Natural killer cell (primary cell): ENCODE data around the gene CLDN19. TPM values are rescaled to one million over a fixed set of nuclear protein-coding genes. Genes with fewer than 3 reads are reported as not detected.
"Not testable (repeated sequence)": the region's sequence is repeated elsewhere in the genome, so short reads cannot be mapped to it uniquely, and the experiment has no call there.

Source experiments
- ATAC-seq, 3 donors: fragments of 150-1000 bp in 2 of 3; fragments of 200-7000 bp in 1 of 3; cut with Tn5 transposase; 1 replicate in 1 of 3; 2 replicates in 2 of 3; pipeline ENCODE4 v1.10.0; 2021; ENCODE audit warnings: mild to moderate bottlenecking in 2 of 3, moderate library complexity in 2 of 3
- DNase-seq, 2 donors: peaks; one replicate each; pipeline versions ENCODE4 v3.0.0 to v3.0.0-alpha.2; 2013 to 2021; ENCODE audit warnings: mixed read lengths in 1 of 2
- H3K27ac ChIP-seq: one replicate; pipeline ENCODE4 v1.5.1; 2013; ENCODE audit warnings: mild to moderate bottlenecking, low read length
- H3K27me3 ChIP-seq: one replicate; pipeline ENCODE4 v1.6.1; 2013; ENCODE audit warnings: low read length; ENCODE audit not compliant: control insufficient read depth, insufficient read depth
- H3K36me3 ChIP-seq: one replicate; pipeline ENCODE4 v1.6.1; 2013; ENCODE audit warnings: low read length; ENCODE audit not compliant: control insufficient read depth, insufficient read depth
- H3K4me1 ChIP-seq: one replicate; pipeline ENCODE4 v1.6.1; 2013; ENCODE audit warnings: low read length; ENCODE audit not compliant: control insufficient read depth, insufficient read depth
- H3K4me3 ChIP-seq: one replicate; pipeline ENCODE4 v1.5.1; 2013; ENCODE audit warnings: low read length
- H3K9me3 ChIP-seq: one replicate; pipeline ENCODE4 v1.6.1; 2013; ENCODE audit warnings: low read length; ENCODE audit not compliant: control insufficient read depth, insufficient read depth
- H3K27ac Mint-ChIP-seq, 2 donors: one replicate each; pipeline ENCODE4 v1.8.0; 2022; ENCODE audit warnings: mild to moderate bottlenecking in 2 of 2, mixed read lengths in 2 of 2, moderate library complexity in 1 of 2
- H3K27me3 Mint-ChIP-seq, 2 donors: one replicate each; pipeline ENCODE4 v1.8.0; 2022; ENCODE audit warnings: low read depth in 2 of 2, mixed read lengths in 2 of 2
- H3K36me3 Mint-ChIP-seq: one replicate; pipeline ENCODE4 v1.8.0; 2022; ENCODE audit warnings: mixed read lengths
- H3K4me1 Mint-ChIP-seq, 2 donors: one replicate each; pipeline ENCODE4 v1.8.0; 2022; ENCODE audit warnings: mixed read lengths in 2 of 2
- H3K4me3 Mint-ChIP-seq: one replicate; pipeline ENCODE4 v1.8.0; 2022; ENCODE audit warnings: mild to moderate bottlenecking, moderate library complexity, mixed read lengths
- H3K9me3 Mint-ChIP-seq, 2 donors: one replicate each; pipeline ENCODE4 v1.8.0; 2022; ENCODE audit warnings: mixed read lengths in 2 of 2
- CTCF ChIP-seq: fragments of 200-600 bp; IDR thresholded peaks from one replicate; pipeline ENCODE4 v1.8.0; 2022; ENCODE audit warnings: antibody characterized with exemption
- WGBS: methylation state at CpG from one replicate; pipeline ENCODE4 v1.1.7; 2013; ENCODE audit warnings: missing lambda C conversion rate; ENCODE audit not compliant: insufficient coverage; 5-methylcytosine and 5-hydroxymethylcytosine counted together
- intact Hi-C: fragments of 100-400 bp; cut with micrococcal nuclease; formaldehyde crosslinking; loops from one replicate; pipeline ENCODE4 v1.14.2; 2022
- total RNA-seq, 4 donors: library from RNA; stranded (reverse); fragments of 120-200 nt in 1 of 4; gene quantifications; one replicate each; pipeline versions ENCODE4 v1.2.3 to v1.2.4, GENCODE V29; 2013 to 2022

Gene CLDN19
- total RNA-seq, 3 donors from 2014 or later (not counting 1 experiment from before 2014, with no cell fraction given): not detected

- DNase-seq (no peak), ATAC-seq (no peak)
- no peaks in the 10 kb centered on the region for H3K4me1 Mint-ChIP-seq
- no peaks in the 10 kb centered on the region for H3K36me3 ChIP-seq
- intact Hi-C loops: no loop called here
- no peak overlapping the region for H3K4me3 Mint-ChIP-seq
- no peak overlapping the region for H3K27ac Mint-ChIP-seq
- TF ChIP-seq CTCF: no peak
- no peaks in the 10 kb centered on the region for H3K9me3 Mint-ChIP-seq
- no peaks in the 10 kb centered on the region for H3K36me3 Mint-ChIP-seq
- no peaks in the 10 kb centered on the region for H3K9me3 ChIP-seq
- H3K27me3 ChIP-seq: no peaks in the 10 kb centered on the region
- H3K4me3 ChIP-seq: no peak overlapping the region
- no peaks in the 10 kb centered on the region for H3K27me3 Mint-ChIP-seq
- H3K27ac ChIP-seq: no peak overlapping the region
- 85% methylated on average over 6 of the region's 6 CpGs for WGBS
- no peaks in the 10 kb centered on the region for H3K4me1 ChIP-seq
These were observed 16.5 kb downstream of the CLDN19 start for GRCh38 chr1:42723511-42723910.

GRCh38 chr1:42722403-42722802 lies 17.6 kb downstream of the CLDN19 start:
- H3K9me3 ChIP-seq, DNase-seq, H3K4me3 Mint-ChIP-seq, H3K36me3 ChIP-seq, H3K27ac Mint-ChIP-seq, ATAC-seq, H3K27me3 ChIP-seq, H3K36me3 Mint-ChIP-seq, H3K4me1 ChIP-seq, H3K27me3 Mint-ChIP-seq, H3K9me3 Mint-ChIP-seq, H3K4me3 ChIP-seq, intact Hi-C loops, H3K4me1 Mint-ChIP-seq, H3K27ac ChIP-seq: not testable (repeated sequence)
- 100% methylated on average over 1 of the region's 2 CpGs for WGBS

GRCh38 chr1:42721926-42722325 lies 18.1 kb downstream of the CLDN19 start:
- Histone ChIP-seq H3K27me3 (no peaks in the 10 kb centered on the region), H3K9me3 (no peaks in the 10 kb centered on the region), H3K36me3 (no peaks in the 10 kb centered on the region), H3K27ac (no peak overlapping the region), H3K4me1 (no peaks in the 10 kb centered on the region), H3K4me3 (no peak overlapping the region)
- ATAC-seq (no peak), DNase-seq (no peak)
- no peak overlapping the region for H3K27ac Mint-ChIP-seq
- no peak overlapping the region for H3K4me3 Mint-ChIP-seq
- H3K27me3 Mint-ChIP-seq: no peaks in the 10 kb centered on the region
- H3K36me3 Mint-ChIP-seq: no peaks in the 10 kb centered on the region
- intact Hi-C loops: no loop called here
- TF ChIP-seq CTCF: no peak
- H3K4me1 Mint-ChIP-seq: no peaks in the 10 kb centered on the region
- no peaks in the 10 kb centered on the region for H3K9me3 Mint-ChIP-seq
- 95% methylated on average over 3 of the region's 3 CpGs for WGBS

- Histone ChIP-seq H3K4me1 (no peaks in the 10 kb centered on the region), H3K27ac (no peak overlapping the region), H3K9me3 (no peaks in the 10 kb centered on the region), H3K4me3 (no peak overlapping the region), H3K36me3 (no peaks in the 10 kb centered on the region), H3K27me3 (no peaks in the 10 kb centered on the region)
- intact Hi-C loops: no loop called here
- H3K36me3 Mint-ChIP-seq: no peaks in the 10 kb centered on the region
- H3K4me1 Mint-ChIP-seq: no peaks in the 10 kb centered on the region
- H3K27ac Mint-ChIP-seq: no peak overlapping the region
- no peak for ATAC-seq
- no peak overlapping the region for H3K4me3 Mint-ChIP-seq
- DNase-seq: no peak
- no peak for TF ChIP-seq CTCF
- WGBS: 89% methylated on average over 1 of the region's 1 CpG
- no peaks in the 10 kb centered on the region for H3K9me3 Mint-ChIP-seq
- no peaks in the 10 kb centered on the region for H3K27me3 Mint-ChIP-seq
These were observed 19.2 kb downstream of the CLDN19 start for GRCh38 chr1:42720868-42721267.

- DNase-seq, ATAC-seq, H3K4me1 ChIP-seq, H3K27me3 ChIP-seq, intact Hi-C loops, H3K4me3 ChIP-seq, H3K27me3 Mint-ChIP-seq, H3K27ac Mint-ChIP-seq, H3K4me3 Mint-ChIP-seq, H3K9me3 Mint-ChIP-seq, H3K27ac ChIP-seq, H3K36me3 ChIP-seq: not testable (repeated sequence)
- Mint-ChIP-seq H3K4me1 (peaks cover 4 to 13% of the 10 kb centered on the region in 2 donors), H3K36me3 (peaks cover 21% of the 10 kb centered on the region)
- peaks cover 12% of the 10 kb centered on the region for H3K9me3 ChIP-seq
These were observed 25.6 kb downstream of the CLDN19 start for GRCh38 chr1:42714441-42714840.
